ENCODE measurements around the gene GUCD1. TPM values are rescaled to one million over a fixed set of nuclear protein-coding genes. Genes with fewer than 3 reads are reported as not detected.

GUCD1 gene
- total RNA-seq, 1 experiment from 2014 or later: 48.7 TPM

DNA sequence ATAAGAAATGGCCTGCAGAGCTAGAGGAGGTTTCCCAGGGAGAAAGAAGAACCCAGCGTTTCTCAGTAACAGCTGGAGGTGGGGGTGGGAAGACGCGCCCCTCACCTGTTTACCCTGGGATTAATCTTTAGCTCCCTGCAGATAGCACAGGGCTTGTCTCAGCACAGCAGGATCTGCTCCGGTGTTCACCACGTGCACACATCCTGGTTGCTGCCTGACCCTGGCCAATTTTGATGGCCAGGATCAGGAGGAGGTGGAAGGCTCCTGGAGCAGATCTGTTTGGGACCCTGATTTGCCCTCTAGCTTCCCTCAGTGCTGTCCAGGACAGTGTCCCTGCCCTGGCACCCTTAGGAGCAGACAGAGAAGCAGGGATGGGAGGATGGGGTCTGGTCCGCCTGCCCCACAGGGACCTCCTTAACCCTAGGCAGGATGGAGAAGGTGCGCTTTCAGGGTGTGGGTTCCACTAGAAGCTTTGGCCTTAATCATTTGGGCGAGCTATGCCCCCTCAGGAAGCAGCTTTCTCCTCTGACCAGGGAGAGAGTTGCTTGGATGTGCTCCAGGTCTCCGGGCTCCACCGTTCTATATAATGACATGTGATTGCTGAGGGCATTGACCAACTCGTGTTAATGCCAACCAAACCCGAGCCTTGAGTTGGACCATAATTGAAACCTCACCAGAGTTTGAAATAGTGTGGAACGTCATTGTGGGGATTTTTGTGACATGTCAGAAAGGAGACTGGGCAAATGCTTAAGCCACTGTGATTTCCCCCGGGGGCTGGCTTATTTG lies 40.5 kb downstream of the GUCD1 start:
- ChIA-PET POLR2A (no interaction called here), CTCF (no interaction called here), RAD21 (ENCODE audit: low non-redundant PET in 1 of 2, low total read pairs in 2 of 2, uncharacterized antibody in 2 of 2, unreplicated experiment in 2 of 2) (no interaction called here)
- intact Hi-C loops (cut with micrococcal nuclease): no loop called here
- H3K4me1 ChIP-seq (ENCODE audit: control insufficient read depth in 1 of 2, insufficient read depth in 2 of 2, low read length in 2 of 2): no peaks in the 10 kb centered on the region
- no peaks in the 10 kb centered on the region for H3K36me3 ChIP-seq (ENCODE audit: control insufficient read depth in 1 of 2, insufficient read depth in 2 of 2, low read length in 2 of 2)
- no TSS peak for BruUV-seq (replicated peaks)
- H3K27me3 ChIP-seq (ENCODE audit: insufficient read depth, low read length): peaks cover 5% of the 10 kb centered on the region; the same call in 1 of the 2 replicates
- ATAC-seq: no peak
- DNase-seq (ENCODE audit: low read depth, low spot score): no peak
- no peak overlapping the region for H2AFZ ChIP-seq (ENCODE audit: low read depth, low read length, poor library complexity, severe bottlenecking)
- H3K27ac ChIP-seq (ENCODE audit: low read depth, low read length): no peak overlapping the region
- no peaks in the 10 kb centered on the region for H3K9me2 ChIP-seq (ENCODE audit: insufficient read depth)
- no peak overlapping the region for H3K4me3 ChIP-seq (replicated peaks in 1 of 2; ENCODE audit: low read depth in 1 of 2, low read length in 2 of 2)
- no peaks in the 10 kb centered on the region for H4K20me1 ChIP-seq (ENCODE audit: insufficient read depth)
- no peak overlapping the region for H3K4me2 ChIP-seq (ENCODE audit: low read length)
- TF ChIP-seq FOSL1 (IDR thresholded peaks at IDR 0.05; ENCODE audit: low read depth): no peak
- TF ChIP-seq, protein P1, sequence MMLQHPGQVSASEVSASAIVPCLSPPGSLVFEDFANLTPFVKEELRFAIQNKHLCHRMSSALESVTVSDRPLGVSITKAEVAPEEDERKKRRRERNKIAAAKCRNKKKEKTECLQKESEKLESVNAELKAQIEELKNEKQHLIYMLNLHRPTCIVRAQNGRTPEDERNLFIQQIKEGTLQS (IDR thresholded peaks at IDR 0.05): no peak
- TF ChIP-seq EGR1 (IDR thresholded peaks at IDR 0.05; ENCODE audit: low read depth): no peak
- TF ChIP-seq EZH2phosphoT487 (IDR thresholded peaks at IDR 0.05; ENCODE audit: borderline replicate concordance): no peak
- TF ChIP-seq ELF1 (IDR thresholded peaks at IDR 0.05; ENCODE audit: borderline replicate concordance, low read depth): no peak
- no peak for TF ChIP-seq EZH2 (IDR thresholded peaks at IDR 0.05)
- no peak for TF ChIP-seq SRF (IDR thresholded peaks at IDR 0.05; ENCODE audit: low read depth)
- TF ChIP-seq TCF7L2 (IDR thresholded peaks at IDR 0.05; ENCODE audit: borderline replicate concordance, extremely low read depth, insufficient read depth, insufficient read length): no peak
- TF ChIP-seq JUND (IDR thresholded peaks at IDR 0.05): no peak
- no peak for TF ChIP-seq CBX3 (IDR thresholded peaks at IDR 0.05; ENCODE audit: low read depth)
- TF ChIP-seq, protein P2, sequence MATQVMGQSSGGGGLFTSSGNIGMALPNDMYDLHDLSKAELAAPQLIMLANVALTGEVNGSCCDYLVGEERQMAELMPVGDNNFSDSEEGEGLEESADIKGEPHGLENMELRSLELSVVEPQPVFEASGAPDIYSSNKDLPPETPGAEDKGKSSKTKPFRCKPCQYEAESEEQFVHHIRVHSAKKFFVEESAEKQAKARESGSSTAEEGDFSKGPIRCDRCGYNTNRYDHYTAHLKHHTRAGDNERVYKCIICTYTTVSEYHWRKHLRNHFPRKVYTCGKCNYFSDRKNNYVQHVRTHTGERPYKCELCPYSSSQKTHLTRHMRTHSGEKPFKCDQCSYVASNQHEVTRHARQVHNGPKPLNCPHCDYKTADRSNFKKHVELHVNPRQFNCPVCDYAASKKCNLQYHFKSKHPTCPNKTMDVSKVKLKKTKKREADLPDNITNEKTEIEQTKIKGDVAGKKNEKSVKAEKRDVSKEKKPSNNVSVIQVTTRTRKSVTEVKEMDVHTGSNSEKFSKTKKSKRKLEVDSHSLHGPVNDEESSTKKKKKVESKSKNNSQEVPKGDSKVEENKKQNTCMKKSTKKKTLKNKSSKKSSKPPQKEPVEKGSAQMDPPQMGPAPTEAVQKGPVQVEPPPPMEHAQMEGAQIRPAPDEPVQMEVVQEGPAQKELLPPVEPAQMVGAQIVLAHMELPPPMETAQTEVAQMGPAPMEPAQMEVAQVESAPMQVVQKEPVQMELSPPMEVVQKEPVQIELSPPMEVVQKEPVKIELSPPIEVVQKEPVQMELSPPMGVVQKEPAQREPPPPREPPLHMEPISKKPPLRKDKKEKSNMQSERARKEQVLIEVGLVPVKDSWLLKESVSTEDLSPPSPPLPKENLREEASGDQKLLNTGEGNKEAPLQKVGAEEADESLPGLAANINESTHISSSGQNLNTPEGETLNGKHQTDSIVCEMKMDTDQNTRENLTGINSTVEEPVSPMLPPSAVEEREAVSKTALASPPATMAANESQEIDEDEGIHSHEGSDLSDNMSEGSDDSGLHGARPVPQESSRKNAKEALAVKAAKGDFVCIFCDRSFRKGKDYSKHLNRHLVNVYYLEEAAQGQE (IDR thresholded peaks at IDR 0.05; ENCODE audit: low read depth): no peak
- no peak for TF ChIP-seq SP1 (IDR thresholded peaks at IDR 0.05; ENCODE audit: low read depth)
- TF ChIP-seq POLR2AphosphoS5 (IDR thresholded peaks at IDR 0.05; ENCODE audit: low read depth, low read length): no peak
- TF ChIP-seq ZNF274 (IDR thresholded peaks at IDR 0.05; ENCODE audit: low read depth, low read length): no peak
- no peak for TF ChIP-seq CEBPB (IDR thresholded peaks at IDR 0.05; ENCODE audit: low read depth)
- TF ChIP-seq, protein P3, sequence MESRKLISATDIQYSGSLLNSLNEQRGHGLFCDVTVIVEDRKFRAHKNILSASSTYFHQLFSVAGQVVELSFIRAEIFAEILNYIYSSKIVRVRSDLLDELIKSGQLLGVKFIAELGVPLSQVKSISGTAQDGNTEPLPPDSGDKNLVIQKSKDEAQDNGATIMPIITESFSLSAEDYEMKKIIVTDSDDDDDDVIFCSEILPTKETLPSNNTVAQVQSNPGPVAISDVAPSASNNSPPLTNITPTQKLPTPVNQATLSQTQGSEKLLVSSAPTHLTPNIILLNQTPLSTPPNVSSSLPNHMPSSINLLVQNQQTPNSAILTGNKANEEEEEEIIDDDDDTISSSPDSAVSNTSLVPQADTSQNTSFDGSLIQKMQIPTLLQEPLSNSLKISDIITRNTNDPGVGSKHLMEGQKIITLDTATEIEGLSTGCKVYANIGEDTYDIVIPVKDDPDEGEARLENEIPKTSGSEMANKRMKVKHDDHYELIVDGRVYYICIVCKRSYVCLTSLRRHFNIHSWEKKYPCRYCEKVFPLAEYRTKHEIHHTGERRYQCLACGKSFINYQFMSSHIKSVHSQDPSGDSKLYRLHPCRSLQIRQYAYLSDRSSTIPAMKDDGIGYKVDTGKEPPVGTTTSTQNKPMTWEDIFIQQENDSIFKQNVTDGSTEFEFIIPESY (IDR thresholded peaks at IDR 0.05; ENCODE audit: extremely low read depth, insufficient replicate concordance, low read length): no peak
- no peak for TF ChIP-seq ZFX (IDR thresholded peaks at IDR 0.05)
- TF ChIP-seq, protein P4, sequence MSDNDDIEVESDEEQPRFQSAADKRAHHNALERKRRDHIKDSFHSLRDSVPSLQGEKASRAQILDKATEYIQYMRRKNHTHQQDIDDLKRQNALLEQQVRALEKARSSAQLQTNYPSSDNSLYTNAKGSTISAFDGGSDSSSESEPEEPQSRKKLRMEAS (IDR thresholded peaks at IDR 0.05): no peak
- no peak for TF ChIP-seq RAD21 (IDR thresholded peaks at IDR 0.05; ENCODE audit: low read depth)
- H3K79me2 ChIP-seq (ENCODE audit: insufficient read depth, low read length): no peaks in the 10 kb centered on the region
- H3K9me3 ChIP-seq (ENCODE audit: control insufficient read depth in 1 of 2, insufficient read depth in 1 of 2, low read depth in 1 of 2, low read length in 2 of 2): no peaks in the 10 kb centered on the region
- H3K9ac ChIP-seq (ENCODE audit: low read length): no peak overlapping the region
